ENCODE results near the gene ELMO2.

ELMO2 gene

GRCh38 chr20:46357030-46357514, 49.3 kb downstream of the ELMO2 start:
- DNase-seq (ENCODE audit: insufficient read length, low spot score) (no peak), FAIRE-seq (peak; percentile 67)
- TF ChIP-seq POU2F2 (IDR thresholded peaks at IDR 0.05; ENCODE audit: low read depth, low read length) (0 out of 2 replicates have a peak, but pooled peaks have one; percentile 31), POLR2A (IDR thresholded peaks at IDR 0.05; ENCODE audit: low read depth, low read length) (no peak)

GRCh38 chr20:46356195-46357029, 50.0 kb downstream of the ELMO2 start:
- FAIRE-seq (no peak), DNase-seq (ENCODE audit: insufficient read length, low spot score) (no peak)
- TF ChIP-seq POLR2A (IDR thresholded peaks at IDR 0.05; ENCODE audit: low read depth, low read length) = 0 out of 2 replicates have a peak, but pooled peaks have one; percentile 14
- TF ChIP-seq POLR2AphosphoS5 (IDR thresholded peaks at IDR 0.05; ENCODE audit: low read depth, low read length) = peak; percentile 35; the same call in 1 of the 2 replicates
- TF ChIP-seq POU2F2 (IDR thresholded peaks at IDR 0.05; ENCODE audit: low read depth, low read length) = no peak

GRCh38 chr20:46355778-46356177, 50.6 kb downstream of the ELMO2 start:
- TF ChIP-seq POLR2AphosphoS5 (IDR thresholded peaks at IDR 0.05; ENCODE audit: low read depth, low read length) = no peak
- DNase-seq (ENCODE audit: insufficient read length, low spot score) (no peak), FAIRE-seq (no peak)

- DNase-seq (ENCODE audit: insufficient read length, low spot score) (no peak), FAIRE-seq (no peak)
- TF ChIP-seq POLR2AphosphoS5 (IDR thresholded peaks at IDR 0.05; ENCODE audit: low read depth, low read length) (peak; percentile 27; the same call in 1 of the 2 replicates), SPI1 (IDR thresholded peaks at IDR 0.05; ENCODE audit: low read depth, low read length) (no peak)
Observed at GRCh38 chr20:46354920-46355654, 51.3 kb downstream of the ELMO2 start.

GRCh38 chr20:46354207-46354555, 52.2 kb downstream of the ELMO2 start:
- no peak for TF ChIP-seq TAF1 (IDR thresholded peaks at IDR 0.05; ENCODE audit: low read depth, low read length)
- FAIRE-seq (no peak), DNase-seq (ENCODE audit: insufficient read length, low spot score) (no peak)

- FAIRE-seq (no peak), DNase-seq (ENCODE audit: insufficient read length, low spot score) (no peak)
- TF ChIP-seq POLR2AphosphoS5 (IDR thresholded peaks at IDR 0.05; ENCODE audit: low read depth, low read length) (no peak), PAX5 (IDR thresholded peaks at IDR 0.05; ENCODE audit: insufficient read depth, low read length, severe bottlenecking) (no peak), SPI1 (IDR thresholded peaks at IDR 0.05; ENCODE audit: low read depth, low read length) (no peak), TAF1 (IDR thresholded peaks at IDR 0.05; ENCODE audit: low read depth, low read length) (no peak), POLR2A (IDR thresholded peaks at IDR 0.05; ENCODE audit: low read depth, low read length) (no peak), POU2F2 (IDR thresholded peaks at IDR 0.05; ENCODE audit: low read depth, low read length) (no peak)
Observed at GRCh38 chr20:46353500-46354206, 52.8 kb downstream of the ELMO2 start.

- TF ChIP-seq POU2F2 (IDR thresholded peaks at IDR 0.05; ENCODE audit: low read depth, low read length) (no peak), POLR2AphosphoS5 (IDR thresholded peaks at IDR 0.05; ENCODE audit: low read depth, low read length) (no peak)
- DNase-seq (ENCODE audit: insufficient read length, low spot score) (no peak), FAIRE-seq (no peak)
Observed at GRCh38 chr20:46352370-46352938, 54.0 kb downstream of the ELMO2 start.

GRCh38 chr20:46351357-46352058, 54.9 kb downstream of the ELMO2 start:
- peak; percentile 48 for FAIRE-seq
- DNase-seq (ENCODE audit: insufficient read length, low spot score) = no peak
- TF ChIP-seq POLR2AphosphoS5 (IDR thresholded peaks at IDR 0.05; ENCODE audit: low read depth, low read length) (peak; percentile 38; the same call in 1 of the 2 replicates), POLR2A (IDR thresholded peaks at IDR 0.05; ENCODE audit: low read depth, low read length) (0 out of 2 replicates have a peak, but pooled peaks have one; percentile 44), POU2F2 (IDR thresholded peaks at IDR 0.05; ENCODE audit: low read depth, low read length) (peak; percentile 44; the same call in 1 of the 2 replicates), PAX5 (IDR thresholded peaks at IDR 0.05; ENCODE audit: insufficient read depth, low read length, severe bottlenecking) (no peak), SPI1 (IDR thresholded peaks at IDR 0.05; ENCODE audit: low read depth, low read length) (peak; percentile 92), TAF1 (IDR thresholded peaks at IDR 0.05; ENCODE audit: low read depth, low read length) (no peak)

- DNase-seq (ENCODE audit: insufficient read length, low spot score) = no peak
- TF ChIP-seq POLR2AphosphoS5 (IDR thresholded peaks at IDR 0.05; ENCODE audit: low read depth, low read length) (no peak), POU2F2 (IDR thresholded peaks at IDR 0.05; ENCODE audit: low read depth, low read length) (no peak), POLR2A (IDR thresholded peaks at IDR 0.05; ENCODE audit: low read depth, low read length) (no peak), SPI1 (IDR thresholded peaks at IDR 0.05; ENCODE audit: low read depth, low read length) (no peak), TAF1 (IDR thresholded peaks at IDR 0.05; ENCODE audit: low read depth, low read length) (no peak), PAX5 (IDR thresholded peaks at IDR 0.05; ENCODE audit: insufficient read depth, low read length, severe bottlenecking) (no peak)
- no peak for FAIRE-seq
Observed at GRCh38 chr20:46350986-46351267, 55.5 kb downstream of the ELMO2 start.
